ENCODE data around the gene NPTX1. TPM values are rescaled to one million over a fixed set of nuclear protein-coding genes. Genes with fewer than 3 reads are reported as not detected.
"Not testable (repeated sequence)": the region's sequence is repeated elsewhere in the genome, so short reads cannot be mapped to it uniquely, and the experiment has no call there.

The NPTX1 gene
- polyA plus RNA-seq, 3 donors, result 0.98 to 1.2 (median 1.1) TPM

DNA sequence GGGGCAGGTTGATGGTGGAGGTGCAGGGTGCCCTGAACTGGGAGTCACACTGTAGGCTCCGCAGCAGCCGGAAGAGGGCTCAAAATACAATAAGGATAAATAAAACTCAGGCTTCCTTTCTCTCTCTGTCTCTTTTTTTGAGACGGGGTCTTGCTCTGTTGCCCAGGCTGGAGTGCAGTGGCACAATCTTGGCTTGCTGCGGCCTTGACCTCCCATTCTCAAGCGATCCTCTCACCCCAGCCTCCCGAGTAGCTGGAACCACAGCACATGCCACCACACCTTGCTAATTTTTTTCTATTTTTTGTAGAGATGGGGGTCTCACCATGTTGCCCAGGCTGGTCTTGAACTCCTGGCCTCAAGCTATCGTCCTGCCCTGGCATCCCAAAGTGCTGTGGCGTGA, 32.9 kb upstream of the NPTX1 start:
- DNase-seq (ENCODE audit: extremely low read depth in 1 of 11, low read depth in 9 of 11, low spot score in 4 of 11), result no peak

DNA sequence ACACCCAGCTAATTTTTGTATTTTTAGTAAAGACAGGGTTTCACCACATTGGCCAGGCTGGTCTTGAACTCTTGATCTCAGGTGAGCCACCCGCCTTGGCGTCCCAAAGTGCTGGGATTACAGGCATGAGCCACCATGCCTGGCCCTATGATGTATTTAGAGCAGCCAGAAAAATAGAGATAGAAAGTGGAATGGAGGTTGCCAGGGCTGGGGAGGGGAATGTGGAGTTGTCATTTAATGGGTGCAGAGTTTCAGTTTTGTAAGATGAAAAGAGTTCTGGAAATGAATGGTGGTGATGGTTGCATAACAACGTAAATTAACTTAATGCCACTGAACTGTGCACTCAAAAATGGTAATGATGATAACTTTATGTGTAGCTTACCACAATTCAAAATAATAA, 31.6 kb upstream of the NPTX1 start:
- no peak for DNase-seq (ENCODE audit: extremely low read depth in 1 of 11, low read depth in 9 of 11, low spot score in 4 of 11)

- not testable (repeated sequence) for DNase-seq (ENCODE audit: extremely low read depth in 1 of 11, low read depth in 9 of 11, low spot score in 4 of 11)
These were observed 30.8 kb upstream of the NPTX1 start for GRCh38 chr17:80507177-80507576.

DNA sequence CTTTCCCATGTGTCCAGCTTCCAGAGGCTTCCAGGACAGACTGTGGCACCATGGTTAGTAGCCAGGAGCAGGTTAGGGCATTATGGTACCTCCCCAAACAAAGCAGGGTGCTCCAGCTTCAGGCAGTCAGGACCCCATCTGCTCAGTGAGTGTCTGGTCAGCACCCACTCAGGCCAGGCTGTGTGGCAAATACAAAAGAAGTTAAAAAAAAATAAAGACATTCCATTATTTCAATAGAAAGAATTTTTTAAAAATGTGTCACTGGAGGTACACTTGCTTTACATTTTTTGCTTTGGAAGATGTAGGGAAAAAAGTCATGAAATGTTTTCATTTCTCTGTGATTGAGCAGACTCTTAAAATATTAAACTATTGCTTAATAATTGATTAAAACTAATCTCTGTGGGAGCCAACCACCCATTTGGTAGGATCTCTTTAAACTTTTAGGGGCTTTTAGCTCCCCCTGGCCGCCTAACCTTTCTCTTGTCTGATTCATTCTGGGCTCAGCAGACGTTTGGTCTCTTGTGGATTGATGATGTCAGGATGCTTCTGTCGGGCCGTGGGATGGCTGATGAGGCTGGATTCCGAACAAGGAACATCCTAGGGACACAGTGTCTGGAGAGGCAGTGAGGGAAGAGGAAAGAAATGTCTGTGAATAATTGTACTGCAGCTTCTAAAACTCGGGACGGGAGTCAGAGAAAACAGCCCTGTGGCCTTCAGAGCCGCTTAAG, 28.4 kb upstream of the NPTX1 start:
- no peak for DNase-seq (ENCODE audit: extremely low read depth in 1 of 11, low read depth in 9 of 11, low spot score in 4 of 11)

DNA sequence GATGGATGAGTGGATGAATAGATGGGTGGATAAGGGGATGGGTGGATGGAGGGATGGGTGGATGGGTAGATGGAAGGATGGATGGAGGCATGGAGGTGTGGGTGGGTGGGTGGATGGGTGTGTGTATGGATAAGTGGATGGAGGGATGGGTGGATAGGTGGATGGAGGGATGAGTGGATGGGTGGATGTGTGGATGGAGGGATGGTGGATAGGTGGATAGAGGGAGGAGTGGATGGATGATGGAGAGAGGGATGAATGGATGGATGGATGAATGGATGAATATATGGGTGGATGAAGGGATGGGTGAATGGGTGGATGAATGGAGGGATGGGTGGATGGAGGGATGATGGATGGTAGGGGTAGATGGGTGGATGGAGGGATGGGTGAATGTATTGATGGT, 27.5 kb upstream of the NPTX1 start:
- DNase-seq (ENCODE audit: extremely low read depth in 1 of 11, low read depth in 9 of 11, low spot score in 4 of 11), result no peak

GRCh38 chr17:80503031-80503430, 26.6 kb upstream of the NPTX1 start:
- DNase-seq (ENCODE audit: extremely low read depth in 1 of 11, low read depth in 9 of 11, low spot score in 4 of 11), result no peak

DNA sequence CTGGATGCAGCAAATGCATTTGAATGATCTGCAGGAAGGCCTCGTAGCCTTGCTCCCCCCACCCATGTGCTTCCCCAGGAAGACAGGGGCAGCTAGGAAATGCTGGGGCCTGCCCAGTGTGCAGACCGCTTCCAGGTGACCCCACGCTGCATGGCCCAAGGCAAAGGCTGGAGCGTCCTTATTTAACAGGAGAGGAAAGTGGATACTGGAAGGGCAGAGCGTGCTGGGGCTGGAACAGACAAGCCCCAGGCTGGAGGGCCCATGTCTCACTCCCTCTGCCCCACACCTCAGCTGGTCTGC, 26.1 kb upstream of the NPTX1 start:
- no peak for DNase-seq (ENCODE audit: extremely low read depth in 1 of 11, low read depth in 9 of 11, low spot score in 4 of 11)

DNA sequence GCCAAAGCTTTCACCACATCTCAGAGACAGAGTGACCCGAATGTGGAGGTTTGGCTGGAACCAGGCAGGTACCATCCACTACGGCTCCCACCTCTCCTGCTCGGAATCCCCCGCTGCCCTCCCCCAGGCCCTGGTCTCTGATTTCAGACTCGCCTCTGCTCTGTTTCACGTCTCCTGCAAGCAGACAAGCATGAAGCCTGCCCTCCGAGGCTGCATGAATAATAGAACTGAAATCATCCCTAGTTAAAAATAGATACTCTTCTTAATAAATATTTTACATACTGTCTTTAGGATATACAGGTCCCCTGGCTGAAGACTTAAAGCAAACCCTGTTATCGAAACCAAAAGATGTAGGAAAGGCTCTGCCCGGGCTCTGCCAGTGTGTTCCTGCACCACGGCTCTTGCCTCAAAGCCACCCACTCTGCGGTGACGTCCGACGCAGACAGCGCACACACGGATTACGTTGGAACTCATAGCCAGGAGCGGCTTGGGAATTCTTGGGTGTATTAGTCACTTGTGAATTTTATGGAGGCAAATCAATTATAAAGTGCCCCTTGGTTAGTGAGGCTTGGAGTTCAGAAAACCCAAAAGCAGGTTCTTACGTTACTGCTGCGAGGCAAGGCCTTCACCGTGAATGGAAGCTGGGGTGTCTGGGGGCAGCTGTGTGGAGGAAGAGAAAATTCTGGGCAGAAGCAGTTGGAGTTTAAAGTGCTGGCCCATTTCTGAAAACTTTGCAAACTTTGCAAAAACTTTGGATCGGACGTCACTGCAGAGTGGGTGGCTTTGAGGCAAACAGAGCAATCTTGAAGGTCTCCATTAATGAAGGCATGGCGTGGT, 25.6 kb upstream of the NPTX1 start:
- DNase-seq (ENCODE audit: extremely low read depth in 1 of 11, low read depth in 9 of 11, low spot score in 4 of 11), result no peak

DNA sequence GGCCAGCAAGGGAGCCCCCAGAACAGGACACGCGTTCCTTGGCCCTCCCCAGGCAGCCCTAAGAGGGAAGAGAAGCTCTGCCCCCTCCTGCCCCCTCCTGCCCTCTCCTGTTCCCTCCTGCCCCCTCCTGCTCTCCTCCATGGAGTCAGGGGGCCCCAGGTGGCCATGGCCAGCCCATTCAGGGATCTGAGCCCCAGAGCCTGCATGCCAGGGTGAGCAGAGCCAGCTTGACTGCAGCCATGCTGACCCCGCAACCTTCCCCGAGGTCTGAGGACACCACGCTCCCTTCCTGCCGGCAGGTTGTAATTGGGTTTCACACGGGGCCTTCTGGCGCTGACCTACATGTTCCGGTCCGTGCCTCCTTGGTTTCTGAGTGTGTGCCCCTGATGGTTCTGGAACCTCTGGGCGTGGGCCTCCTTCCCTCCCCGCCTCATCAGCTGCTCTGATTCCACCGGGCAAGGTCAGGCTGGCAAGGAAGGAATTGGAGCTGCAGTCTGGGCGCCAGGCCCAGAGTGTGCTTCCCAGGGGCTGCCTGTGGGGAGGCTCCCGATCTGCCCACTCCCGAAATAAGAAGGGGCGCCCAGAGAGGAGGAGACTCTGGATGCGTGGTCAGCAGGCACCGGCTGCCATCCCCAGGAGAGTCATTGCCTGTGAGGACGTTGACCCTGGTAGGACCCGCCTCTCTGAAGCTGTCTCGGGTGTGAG, 23.7 kb upstream of the NPTX1 start:
- no peak for DNase-seq (ENCODE audit: extremely low read depth in 1 of 11, low read depth in 9 of 11, low spot score in 4 of 11)

- DNase-seq (ENCODE audit: extremely low read depth in 1 of 11, low read depth in 9 of 11, low spot score in 4 of 11), result no peak
These were observed 23.2 kb upstream of the NPTX1 start for GRCh38 chr17:80499560-80499959.

DNA sequence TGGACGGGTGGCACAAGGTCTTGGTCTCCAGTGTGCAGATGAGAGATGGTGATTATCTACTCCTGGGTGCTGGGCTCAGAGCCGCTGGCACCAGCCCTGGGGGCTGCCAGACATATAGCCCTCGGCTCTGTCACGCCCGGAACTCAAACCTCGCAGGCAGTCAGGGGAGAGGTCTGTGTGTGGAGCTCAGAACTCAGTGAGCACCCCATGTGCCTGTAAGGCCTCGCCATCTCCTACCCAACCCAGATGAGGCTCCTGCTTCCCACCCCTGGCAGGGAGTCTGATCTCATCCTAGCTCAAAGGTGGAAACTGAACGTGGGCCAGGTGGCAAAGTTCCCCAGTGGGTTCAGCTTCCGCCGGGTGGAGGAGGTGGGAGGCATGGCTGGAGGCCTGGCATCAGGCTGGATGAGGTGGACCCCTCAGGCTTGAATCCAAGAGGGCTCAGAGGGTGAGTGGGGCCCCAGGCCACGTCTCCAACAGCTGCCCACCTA, 22.6 kb upstream of the NPTX1 start:
- DNase-seq (ENCODE audit: extremely low read depth in 1 of 11, low read depth in 9 of 11, low spot score in 4 of 11), result no peak

GRCh38 chr17:80498242-80498919, 22.0 kb upstream of the NPTX1 start:
- peak in 3 of 11 donors; percentile 60 to 67 (median 65) for DNase-seq (ENCODE audit: extremely low read depth in 1 of 11, low read depth in 9 of 11, low spot score in 4 of 11)

DNA sequence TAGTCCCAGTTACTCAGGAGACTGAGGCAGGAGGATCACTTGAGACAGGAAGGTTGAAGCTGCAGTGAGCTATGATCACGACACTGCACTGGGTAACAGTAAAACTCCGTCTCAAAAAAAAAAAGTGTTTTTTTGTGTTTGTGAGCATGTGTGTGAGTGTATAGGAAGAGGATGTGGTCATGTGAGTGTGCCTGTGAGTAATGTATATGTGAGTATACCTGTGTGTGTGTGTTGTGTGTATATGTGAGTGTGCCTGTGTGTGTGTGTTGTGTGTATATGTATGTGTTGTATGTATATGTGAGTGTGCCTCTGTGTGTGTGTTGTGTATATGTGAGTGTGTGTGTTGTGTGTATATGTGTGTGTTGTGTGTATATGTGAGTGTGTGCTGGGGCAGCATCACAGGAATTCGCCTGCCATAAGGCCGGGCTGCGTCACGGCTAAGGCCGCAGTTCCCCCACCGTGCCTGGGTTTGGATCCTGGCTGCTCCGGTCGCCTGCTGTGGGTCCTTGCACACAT, 21.4 kb upstream of the NPTX1 start:
- DNase-seq (ENCODE audit: extremely low read depth in 1 of 11, low read depth in 9 of 11, low spot score in 4 of 11), result no peak

- no peak for DNase-seq (ENCODE audit: extremely low read depth in 1 of 11, low read depth in 9 of 11, low spot score in 4 of 11)
These were observed 18.1 kb upstream of the NPTX1 start for GRCh38 chr17:80494547-80494946.

DNA sequence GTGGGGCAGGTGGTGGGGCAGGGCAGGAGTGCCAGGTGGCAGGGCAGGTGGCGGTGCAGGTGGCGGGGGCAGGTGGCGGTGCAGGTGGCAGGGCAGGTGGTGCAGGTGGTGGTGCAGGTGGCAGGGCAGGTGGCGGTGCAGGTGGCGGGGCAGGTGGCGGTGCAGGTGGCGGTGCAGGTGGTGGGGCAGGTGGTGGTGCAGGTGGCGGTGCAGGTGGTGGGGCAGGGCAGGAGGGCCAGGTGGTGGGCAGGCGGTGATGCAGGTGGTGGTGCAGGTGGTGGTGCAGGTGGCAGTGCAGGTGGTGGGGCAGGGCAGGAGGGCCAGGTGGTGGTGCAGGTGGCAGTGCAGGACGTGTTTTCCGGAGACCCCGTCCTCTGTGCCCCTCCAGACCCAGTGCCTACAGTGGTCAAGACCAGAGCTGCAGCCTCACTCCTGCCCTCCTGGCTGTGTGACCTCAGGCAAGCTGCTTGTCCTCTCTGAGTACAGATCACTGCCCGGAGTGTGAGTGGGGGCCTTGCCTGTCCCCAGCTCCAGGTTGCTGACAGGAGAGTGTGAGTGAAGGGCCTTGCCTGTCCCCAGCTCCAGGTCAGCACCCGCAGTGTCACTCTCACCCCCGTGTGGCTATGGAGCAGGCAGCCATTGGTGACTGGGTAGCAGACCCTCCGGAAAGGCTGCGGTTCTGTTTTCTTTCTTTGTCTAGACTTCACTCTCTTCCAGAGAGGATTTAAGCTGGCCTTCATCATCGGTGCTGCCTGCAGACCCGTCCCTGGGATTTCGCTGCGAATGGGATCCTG, 16.1 kb upstream of the NPTX1 start:
- DNase-seq (ENCODE audit: extremely low read depth in 1 of 11, low read depth in 9 of 11, low spot score in 4 of 11), result no peak

GRCh38 chr17:80491478-80492342, 15.3 kb upstream of the NPTX1 start:
- no peak for DNase-seq (ENCODE audit: extremely low read depth in 1 of 11, low read depth in 9 of 11, low spot score in 4 of 11)

DNA sequence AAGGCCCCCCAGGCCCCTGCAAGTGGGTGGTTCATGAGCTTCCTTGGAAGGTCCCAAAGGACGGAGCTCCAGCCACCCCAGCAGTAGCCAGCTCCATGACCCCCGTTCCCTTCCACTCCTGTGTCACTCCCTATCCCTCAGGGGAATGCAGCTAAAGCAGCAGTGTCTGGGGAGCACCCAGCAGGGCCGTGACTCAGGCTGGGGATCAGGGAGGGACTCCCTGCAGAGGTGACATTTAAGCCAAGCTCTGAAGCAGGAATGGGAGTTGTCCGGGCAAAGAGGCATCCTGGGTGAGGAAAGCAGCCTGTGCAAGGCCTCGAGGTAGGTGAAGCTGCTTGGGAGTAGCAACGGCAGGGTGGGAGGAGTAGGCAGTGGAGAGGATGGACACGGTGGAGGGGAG, 11.1 kb upstream of the NPTX1 start:
- no peak for DNase-seq (ENCODE audit: extremely low read depth in 1 of 11, low read depth in 9 of 11, low spot score in 4 of 11)

- DNase-seq (ENCODE audit: extremely low read depth in 1 of 11, low read depth in 9 of 11, low spot score in 4 of 11), result no peak
These were observed 10.3 kb upstream of the NPTX1 start for GRCh38 chr17:80486692-80487091.
